ENCODE results near the gene GRPR.
A peak's percentile ranks its signal among the peaks of the same experiment; 100 is the strongest.

The GRPR gene

DNA sequence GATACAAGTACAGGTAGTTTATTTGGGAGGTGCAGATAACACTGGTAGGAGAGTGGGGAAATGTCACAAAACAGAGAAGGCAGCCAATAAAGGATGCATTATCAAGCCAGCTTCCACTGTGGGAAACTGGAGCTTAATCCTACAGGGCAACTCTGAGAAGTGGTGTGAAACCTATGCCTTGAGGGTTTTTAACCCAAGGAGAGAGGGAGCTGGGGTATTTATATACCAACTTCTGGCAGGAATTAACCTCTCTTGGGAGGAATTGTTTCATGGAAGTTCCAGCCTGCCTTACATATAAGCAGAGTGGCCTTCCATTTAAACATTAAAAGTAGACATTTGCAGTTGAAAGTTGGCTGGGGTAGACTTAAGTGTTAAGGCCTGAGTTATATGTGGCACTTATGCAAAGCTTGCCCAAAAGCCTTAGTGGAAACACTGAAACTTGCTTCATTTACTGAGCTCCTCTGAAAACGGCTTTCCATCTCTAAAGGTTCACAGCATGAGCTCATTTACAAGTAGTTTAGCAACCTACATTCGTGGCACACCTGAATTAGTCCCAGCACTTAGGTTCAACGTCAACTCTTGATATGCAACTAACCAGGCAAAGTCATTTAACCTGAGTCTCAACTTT, 63.1 kb downstream of the GRPR start:
- no peak for DNase-seq

DNA sequence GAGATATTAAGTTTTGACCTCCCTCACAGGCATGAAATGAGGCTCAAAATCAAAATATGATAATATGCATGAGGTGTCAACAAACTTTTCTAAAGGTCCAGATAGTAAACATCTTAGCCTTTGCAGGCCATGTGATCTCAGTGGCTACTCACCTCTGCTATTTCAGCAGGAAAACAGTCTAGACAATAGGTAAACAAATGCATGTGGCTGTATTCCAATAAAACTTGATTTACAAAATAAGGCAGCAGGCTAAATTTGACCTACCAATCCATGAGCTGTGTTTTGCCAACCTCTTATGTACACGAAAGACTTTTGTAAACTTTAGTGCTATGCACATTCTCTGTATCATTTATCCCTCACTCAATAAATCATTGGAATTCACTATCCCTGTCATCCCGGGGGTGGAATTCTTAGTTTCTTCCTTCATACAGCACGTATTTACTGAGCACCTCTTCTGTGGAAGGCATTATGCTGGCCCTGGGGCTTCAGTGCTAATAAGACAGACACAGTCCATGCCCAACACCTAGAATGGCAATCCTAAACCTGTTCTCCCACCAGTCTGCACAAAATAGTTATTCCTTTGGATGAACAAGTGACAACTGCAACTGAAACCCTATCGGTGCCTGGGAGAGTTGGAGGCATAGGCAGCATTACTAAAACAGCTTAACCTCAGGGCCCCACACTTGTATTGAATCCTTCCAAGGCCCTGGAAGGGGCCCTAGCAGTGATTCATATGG, 63.8 kb downstream of the GRPR start:
- DNase-seq, result no peak

DNA sequence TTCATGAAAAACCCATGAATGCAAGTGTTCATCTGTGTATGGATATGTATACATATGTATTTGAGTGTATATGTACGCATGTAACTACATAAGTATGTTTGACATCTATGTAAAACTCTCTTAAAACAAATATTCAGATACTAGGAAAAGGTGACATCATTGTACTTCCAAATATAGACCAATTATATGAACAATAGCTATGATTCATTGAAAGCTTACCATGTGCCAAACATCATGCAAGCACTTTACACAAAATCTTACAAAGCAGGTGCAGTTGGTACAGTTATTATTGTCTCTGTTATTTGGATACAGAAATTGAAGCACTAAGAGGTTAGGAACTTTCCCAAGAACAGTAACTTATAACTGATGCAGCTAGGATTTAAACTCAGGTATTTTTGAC, 65.3 kb downstream of the GRPR start:
- peak; percentile 72 for DNase-seq

DNA sequence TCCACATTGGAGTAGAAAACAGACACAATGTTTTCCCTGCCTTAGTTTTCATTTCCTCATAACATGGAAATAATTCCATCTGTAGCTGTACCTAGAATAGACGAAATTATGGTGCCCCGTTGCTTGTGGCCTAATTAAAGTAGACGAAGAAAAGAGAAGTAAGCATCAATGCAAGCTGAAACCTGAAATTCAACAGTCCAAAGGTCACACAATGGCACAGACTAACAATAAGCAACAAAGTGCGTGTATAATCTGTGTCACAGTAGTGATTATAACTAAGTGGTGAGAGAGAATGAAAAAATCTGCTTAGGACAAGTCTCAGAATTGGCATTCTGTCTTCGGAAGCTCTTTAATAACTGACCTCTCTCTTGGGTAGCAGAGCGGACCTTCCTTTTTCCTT, 68.2 kb downstream of the GRPR start:
- DNase-seq, result no peak

DNA sequence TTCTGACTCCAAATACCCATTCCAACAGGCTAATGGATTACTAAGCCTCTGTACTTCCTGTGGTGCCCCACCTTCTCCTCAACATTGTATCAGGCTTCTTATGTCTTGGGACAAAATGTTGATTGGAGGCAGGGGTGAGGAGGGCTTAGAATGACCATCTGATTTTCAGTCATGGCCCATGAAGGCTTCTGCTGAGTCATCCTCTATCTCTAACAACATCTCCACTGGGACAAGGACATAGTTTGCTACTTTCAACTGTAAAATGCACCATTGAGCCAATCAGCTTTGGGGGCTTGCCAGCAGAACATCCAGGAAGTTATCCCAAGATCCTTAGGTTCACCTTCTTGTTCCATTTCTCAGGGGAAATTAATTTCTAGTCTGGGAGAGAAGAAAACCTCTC, 73.5 kb downstream of the GRPR start:
- no peak for DNase-seq

DNA sequence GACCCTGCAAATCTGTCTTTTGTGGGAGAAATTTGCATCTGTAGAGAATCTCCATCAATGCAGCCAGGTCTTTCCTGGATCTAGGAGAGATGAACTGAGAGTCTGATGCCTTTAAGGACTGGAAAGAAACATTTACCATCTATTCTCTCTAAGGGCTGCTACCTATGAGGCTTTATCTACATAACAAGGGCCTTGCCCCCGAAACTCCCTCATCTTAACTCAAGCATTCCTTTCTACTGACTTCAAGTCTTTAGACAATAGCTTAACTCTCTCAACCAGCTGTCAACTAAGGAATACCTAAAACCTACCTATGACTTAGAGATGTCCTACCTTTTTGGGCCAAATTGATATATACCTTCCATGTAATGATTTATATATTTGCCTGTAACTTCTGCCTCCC, 76.0 kb downstream of the GRPR start:
- no peak for DNase-seq

DNA sequence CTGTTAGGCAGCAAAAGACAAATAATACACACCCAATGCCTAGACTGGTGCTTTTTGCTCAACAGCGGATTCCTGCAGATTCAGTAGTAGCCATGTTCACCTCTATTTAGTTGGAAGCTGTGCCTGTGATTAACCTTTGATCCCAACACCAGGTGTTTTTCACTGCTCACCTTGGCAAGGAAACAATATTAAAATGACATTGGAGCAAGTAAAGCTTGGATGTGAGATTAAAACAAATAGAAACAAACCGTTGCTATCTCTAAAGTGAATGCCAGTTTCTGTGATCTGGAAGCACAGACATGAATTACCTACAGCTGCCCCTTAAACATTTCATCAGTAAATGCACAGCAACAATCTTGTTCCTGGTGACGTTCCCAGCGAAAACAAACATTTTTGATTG, 79.6 kb downstream of the GRPR start:
- DNase-seq, result no peak

Measured in NCI-H774 (cell line).